OCI-LY3 (cell line): ENCODE results near the gene NCL.

Source experiments
- H2AFZ ChIP-seq: fragments of 200-600, 300-600 bp; shearing (Covaris generic); 2 replicates; pipeline ENCODE4 v1.6.0; 2014; ENCODE audit warnings: antibody characterized with exemption, low read depth, low read length
- H3K27ac ChIP-seq: fragments of 200-600, 300-600 bp; sonication (generic); 2 replicates; pipeline ENCODE4 v1.5.1; 2014; ENCODE audit warnings: mild to moderate bottlenecking, low read length, moderate library complexity, mixed read lengths
- H3K27me3 ChIP-seq: fragments of 200-600, 300-600 bp; sonication (generic); 2 replicates; pipeline ENCODE4 v1.6.1; 2014; ENCODE audit warnings: low read depth, low read length, mixed read lengths
- H3K36me3 ChIP-seq: fragments of 200-600, 300-600 bp; sonication (generic); replicated peaks from 2 replicates; pipeline ENCODE3; 2014; ENCODE audit warnings: low read depth, low read length, mixed read lengths
- H3K4me1 ChIP-seq: fragments of 300-600, 200-600 bp; sonication (generic); 2 replicates; pipeline ENCODE4 v1.6.1; 2014; ENCODE audit warnings: low read length, mixed read lengths
- H3K4me2 ChIP-seq: fragments of 200-600, 300-600 bp; sonication (generic); 2 replicates; pipeline ENCODE4 v1.6.1; 2014; ENCODE audit warnings: low read length, mixed read lengths
- H3K4me3 ChIP-seq: fragments of 300-600, 200-600 bp; sonication (generic); 2 replicates; pipeline ENCODE4 v1.5.1; 2014; ENCODE audit warnings: antibody characterized with exemption, mild to moderate bottlenecking, low read length, moderate library complexity
- H3K79me2 ChIP-seq: fragments of 300-600, 200-600 bp; shearing (Covaris generic); 2 replicates; pipeline ENCODE4 v1.6.1; 2014; ENCODE audit warnings: mild to moderate bottlenecking, low read length, mixed read lengths
- H3K9ac ChIP-seq: fragments of 300-600, 200-600 bp; shearing (Covaris generic); 2 replicates; pipeline ENCODE4 v1.6.0; 2014; ENCODE audit warnings: mild to moderate bottlenecking, low read length, moderate library complexity
- H3K9me3 ChIP-seq: fragments of 200-600, 300-600 bp; shearing (Covaris generic); 2 replicates; pipeline ENCODE4 v1.6.1; 2014; ENCODE audit warnings: low read length, mixed read lengths; ENCODE audit not compliant: insufficient read depth
- H4K20me1 ChIP-seq: fragments of 200-600, 300-600 bp; sonication (generic); 2 replicates; pipeline ENCODE4 v1.6.1; 2016; ENCODE audit warnings: low read length, mixed read lengths; ENCODE audit not compliant: insufficient read depth
- EZH2phosphoT487 ChIP-seq: fragments of 200-600 bp; shearing (Covaris generic); IDR thresholded peaks from 2 replicates; pipeline ENCODE4 v1.6.1; 2018; ENCODE audit warnings: antibody characterized with exemption, mixed run types, low read depth
- TF ChIP-seq, protein P1 (sequence below): fragments of 200-600, 300-600 bp; sonication (generic); IDR thresholded peaks from 2 replicates; pipeline ENCODE4 v1.5.1; 2014; ENCODE audit warnings: antibody characterized with exemption, low read length, low read depth

Gene NCL

DNA sequence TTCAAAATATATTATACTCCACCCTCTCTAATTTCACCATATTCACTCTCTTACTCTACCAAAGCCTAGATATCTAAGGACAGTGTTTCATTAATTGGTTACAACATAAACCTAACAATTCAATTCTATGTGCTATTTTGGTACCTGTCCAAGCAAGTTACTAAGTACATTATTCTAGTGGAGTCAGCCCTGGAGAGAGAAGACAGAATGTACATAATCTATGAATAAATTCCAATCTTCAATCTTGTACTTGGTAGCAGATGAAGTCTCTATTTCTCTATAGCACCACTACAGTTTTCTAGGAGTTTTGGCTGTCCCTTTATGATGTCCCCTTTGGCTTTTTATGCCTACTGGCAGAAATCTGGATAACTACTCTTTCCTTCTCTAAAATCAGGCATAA is 38.3 kb upstream of the NCL start:
- TF ChIP-seq, protein P1, sequence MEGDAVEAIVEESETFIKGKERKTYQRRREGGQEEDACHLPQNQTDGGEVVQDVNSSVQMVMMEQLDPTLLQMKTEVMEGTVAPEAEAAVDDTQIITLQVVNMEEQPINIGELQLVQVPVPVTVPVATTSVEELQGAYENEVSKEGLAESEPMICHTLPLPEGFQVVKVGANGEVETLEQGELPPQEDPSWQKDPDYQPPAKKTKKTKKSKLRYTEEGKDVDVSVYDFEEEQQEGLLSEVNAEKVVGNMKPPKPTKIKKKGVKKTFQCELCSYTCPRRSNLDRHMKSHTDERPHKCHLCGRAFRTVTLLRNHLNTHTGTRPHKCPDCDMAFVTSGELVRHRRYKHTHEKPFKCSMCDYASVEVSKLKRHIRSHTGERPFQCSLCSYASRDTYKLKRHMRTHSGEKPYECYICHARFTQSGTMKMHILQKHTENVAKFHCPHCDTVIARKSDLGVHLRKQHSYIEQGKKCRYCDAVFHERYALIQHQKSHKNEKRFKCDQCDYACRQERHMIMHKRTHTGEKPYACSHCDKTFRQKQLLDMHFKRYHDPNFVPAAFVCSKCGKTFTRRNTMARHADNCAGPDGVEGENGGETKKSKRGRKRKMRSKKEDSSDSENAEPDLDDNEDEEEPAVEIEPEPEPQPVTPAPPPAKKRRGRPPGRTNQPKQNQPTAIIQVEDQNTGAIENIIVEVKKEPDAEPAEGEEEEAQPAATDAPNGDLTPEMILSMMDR = no peak
- no peaks in the 10 kb centered on the region for H3K27me3 ChIP-seq
- H2AFZ ChIP-seq = no peak overlapping the region
- no peak overlapping the region for H3K4me3 ChIP-seq
- no peaks in the 10 kb centered on the region for H3K79me2 ChIP-seq
- H3K9me3 ChIP-seq = no peaks in the 10 kb centered on the region
- no peak overlapping the region for H3K27ac ChIP-seq
- H4K20me1 ChIP-seq = no peaks in the 10 kb centered on the region
- no peaks in the 10 kb centered on the region for H3K36me3 ChIP-seq
- H3K9ac ChIP-seq = no peak overlapping the region
- H3K4me1 ChIP-seq = no peaks in the 10 kb centered on the region
- H3K4me2 ChIP-seq = no peak overlapping the region

DNA sequence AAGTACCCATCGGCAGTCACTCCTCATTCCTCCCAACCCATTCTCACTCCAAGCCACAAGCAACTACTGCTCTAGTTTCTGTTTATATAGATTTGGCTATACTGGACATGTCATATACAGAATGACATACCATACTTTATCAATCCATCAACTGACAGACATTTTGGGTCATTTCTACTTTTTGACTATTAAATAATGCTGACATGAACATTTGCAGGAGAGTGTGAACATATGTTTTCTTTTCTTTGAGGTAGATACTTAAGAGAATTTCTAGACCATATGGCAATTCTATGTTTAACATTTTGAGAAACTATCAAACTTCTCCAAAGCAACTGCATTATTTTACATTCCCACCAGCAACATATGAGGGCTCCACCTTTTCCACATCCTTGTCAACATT is 33.4 kb upstream of the NCL start:
- no peaks in the 10 kb centered on the region for H4K20me1 ChIP-seq
- H2AFZ ChIP-seq = no peak overlapping the region
- TF ChIP-seq, protein P1 = no peak
- no peak for TF ChIP-seq EZH2phosphoT487

DNA sequence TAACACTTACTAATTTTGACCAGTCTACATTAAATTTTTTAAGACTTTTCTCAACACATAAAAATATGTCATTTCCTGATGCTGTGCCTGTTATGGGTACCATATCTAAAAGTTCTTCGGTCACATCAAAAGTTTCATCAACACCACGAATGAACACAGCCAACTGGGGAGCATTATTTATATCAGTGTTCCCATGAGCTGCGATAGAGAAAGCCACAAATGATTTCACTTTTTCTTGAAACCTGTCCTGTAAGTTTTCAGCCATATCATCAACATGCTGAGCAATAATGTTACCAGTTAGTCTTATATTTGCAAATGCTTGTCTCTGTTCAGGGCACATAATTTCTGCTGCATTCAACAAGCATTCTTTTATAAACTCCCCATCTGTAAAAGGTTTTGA is 30.4 kb upstream of the NCL start:
- Histone ChIP-seq H2AFZ (no peak overlapping the region), H3K4me1 (no peaks in the 10 kb centered on the region), H3K9ac (no peak overlapping the region), H3K9me3 (no peaks in the 10 kb centered on the region), H3K27ac (no peak overlapping the region), H3K27me3 (no peaks in the 10 kb centered on the region), H4K20me1 (no peaks in the 10 kb centered on the region), H3K36me3 (no peaks in the 10 kb centered on the region), H3K4me3 (no peak overlapping the region), H3K4me2 (no peak overlapping the region), H3K79me2 (no peaks in the 10 kb centered on the region)
- TF ChIP-seq, protein P1 = no peak
- TF ChIP-seq EZH2phosphoT487 = no peak

More for the DNA sequence above, 33.4 kb upstream of the NCL start:
- Histone ChIP-seq H3K9ac (no peak overlapping the region), H3K36me3 (no peaks in the 10 kb centered on the region), H3K9me3 (no peaks in the 10 kb centered on the region), H3K4me2 (no peak overlapping the region), H3K27me3 (no peaks in the 10 kb centered on the region), H3K79me2 (no peaks in the 10 kb centered on the region), H3K4me1 (no peaks in the 10 kb centered on the region), H3K4me3 (no peak overlapping the region), H3K27ac (no peak overlapping the region)

DNA sequence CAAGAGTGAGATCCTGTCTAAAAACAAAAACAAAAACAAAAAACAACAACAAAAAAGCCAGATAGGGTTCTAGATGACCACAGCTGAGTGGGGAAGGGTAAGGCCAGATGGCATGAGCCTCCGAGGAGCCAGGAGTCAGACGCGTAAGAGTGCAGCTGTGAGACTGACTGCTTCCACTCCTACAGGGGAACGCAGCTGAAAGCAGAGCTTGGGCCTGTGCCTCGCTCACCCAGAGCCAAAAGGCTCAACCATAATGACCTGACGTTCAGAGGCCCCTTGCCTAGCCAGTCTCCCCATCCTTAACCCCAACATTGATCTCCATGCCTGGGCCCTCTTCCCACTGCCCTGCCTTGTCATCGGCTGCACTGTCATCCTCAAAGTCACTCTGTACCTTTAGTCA is 26.5 kb upstream of the NCL start:
- TF ChIP-seq EZH2phosphoT487 = no peak
- TF ChIP-seq, protein P1 = no peak
- no peak overlapping the region for H3K4me3 ChIP-seq

More for the DNA sequence above, 26.5 kb upstream of the NCL start:
- Histone ChIP-seq H3K4me1 (no peaks in the 10 kb centered on the region), H3K9me3 (no peaks in the 10 kb centered on the region), H3K27ac (no peak overlapping the region), H3K36me3 (no peaks in the 10 kb centered on the region), H3K9ac (no peak overlapping the region), H3K79me2 (no peaks in the 10 kb centered on the region), H3K4me2 (no peak overlapping the region), H2AFZ (no peak overlapping the region), H4K20me1 (no peaks in the 10 kb centered on the region), H3K27me3 (no peaks in the 10 kb centered on the region)
